Endothelial cell (in vitro differentiated cells): ENCODE data around the gene LONP2. TPM values are rescaled to one million over a fixed set of nuclear protein-coding genes. Genes with fewer than 3 reads are reported as not detected.
A peak's percentile ranks its signal among the peaks of the same experiment; 100 is the strongest.

ENCODE experiments used
- DNase-seq: peaks from one replicate; pipeline ENCODE4 v3.0.0; 2021; ENCODE audit warnings: low spot score
- H3K27ac Mint-ChIP-seq: one replicate; pipeline ENCODE4 v1.8.0; 2021; ENCODE audit warnings: mixed read lengths, inconsistent platforms; ENCODE audit not compliant: unreplicated experiment
- H3K27me3 Mint-ChIP-seq: one replicate; pipeline ENCODE4 v1.8.0; 2021; ENCODE audit warnings: mild to moderate bottlenecking, moderate library complexity, mixed read lengths, inconsistent platforms; ENCODE audit not compliant: unreplicated experiment
- H3K36me3 Mint-ChIP-seq: one replicate; pipeline ENCODE4 v1.8.0; 2021; ENCODE audit warnings: mild to moderate bottlenecking, low read depth, mixed read lengths, inconsistent platforms; ENCODE audit not compliant: unreplicated experiment
- H3K4me1 Mint-ChIP-seq: one replicate; pipeline ENCODE4 v1.8.0; 2021; ENCODE audit warnings: mild to moderate bottlenecking, mixed read lengths, inconsistent platforms; ENCODE audit not compliant: unreplicated experiment
- H3K4me3 Mint-ChIP-seq: one replicate; pipeline ENCODE4 v1.8.0; 2021; ENCODE audit warnings: mild to moderate bottlenecking, mixed read lengths, inconsistent platforms; ENCODE audit not compliant: unreplicated experiment
- H3K9me3 Mint-ChIP-seq: one replicate; pipeline ENCODE4 v1.8.0; 2021; ENCODE audit warnings: mixed read lengths, inconsistent platforms; ENCODE audit not compliant: unreplicated experiment
- total RNA-seq: library from RNA; stranded (reverse); fragmentation: NEBNext Ultra II Directional; extraction: Animal tissue kit (Norgen Biotek cat#: 25700); gene quantifications from one replicate; pipeline ENCODE4 v1.2.1, GENCODE V29; 2021; ENCODE audit not compliant: unreplicated experiment
- TF ChIP-seq, protein P1 (sequence below): fragments of 200-600 bp; sonication (generic); IDR thresholded peaks from one replicate; pipeline ENCODE4 v1.5.0; 2021; ENCODE audit warnings: antibody characterized with exemption; ENCODE audit not compliant: unreplicated experiment

The LONP2 gene
- total RNA-seq, 1 donor from 2014 or later, result 42.6 TPM

DNA sequence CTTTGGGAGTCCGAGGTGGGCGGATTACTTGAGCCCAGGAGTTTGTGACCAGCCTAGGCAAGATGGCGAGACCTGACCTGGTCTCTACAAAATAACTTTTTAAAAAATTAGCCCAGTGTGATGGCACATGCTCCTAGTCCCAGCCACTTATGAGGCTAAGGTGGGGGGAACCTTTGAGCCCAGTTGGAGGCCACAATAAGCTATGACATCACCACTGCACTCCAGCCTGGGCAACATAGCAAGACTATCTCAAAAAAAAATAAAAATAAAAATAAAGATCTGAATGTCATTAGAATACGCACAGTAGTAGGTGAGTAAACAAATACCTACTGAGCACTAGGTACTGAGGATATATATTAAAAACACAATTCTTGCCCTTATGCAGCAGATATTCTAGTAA, 138.0 kb downstream of the LONP2 start:
- Mint-ChIP-seq H3K4me1 (peaks cover 46% of the 10 kb centered on the region), H3K27me3 (peaks cover 13% of the 10 kb centered on the region), H3K27ac (peak overlapping the region; percentile 45), H3K4me3 (peak overlapping the region; percentile 65), H3K36me3 (peaks cover 10% of the 10 kb centered on the region), H3K9me3 (no peaks in the 10 kb centered on the region)
- TF ChIP-seq, protein P1, sequence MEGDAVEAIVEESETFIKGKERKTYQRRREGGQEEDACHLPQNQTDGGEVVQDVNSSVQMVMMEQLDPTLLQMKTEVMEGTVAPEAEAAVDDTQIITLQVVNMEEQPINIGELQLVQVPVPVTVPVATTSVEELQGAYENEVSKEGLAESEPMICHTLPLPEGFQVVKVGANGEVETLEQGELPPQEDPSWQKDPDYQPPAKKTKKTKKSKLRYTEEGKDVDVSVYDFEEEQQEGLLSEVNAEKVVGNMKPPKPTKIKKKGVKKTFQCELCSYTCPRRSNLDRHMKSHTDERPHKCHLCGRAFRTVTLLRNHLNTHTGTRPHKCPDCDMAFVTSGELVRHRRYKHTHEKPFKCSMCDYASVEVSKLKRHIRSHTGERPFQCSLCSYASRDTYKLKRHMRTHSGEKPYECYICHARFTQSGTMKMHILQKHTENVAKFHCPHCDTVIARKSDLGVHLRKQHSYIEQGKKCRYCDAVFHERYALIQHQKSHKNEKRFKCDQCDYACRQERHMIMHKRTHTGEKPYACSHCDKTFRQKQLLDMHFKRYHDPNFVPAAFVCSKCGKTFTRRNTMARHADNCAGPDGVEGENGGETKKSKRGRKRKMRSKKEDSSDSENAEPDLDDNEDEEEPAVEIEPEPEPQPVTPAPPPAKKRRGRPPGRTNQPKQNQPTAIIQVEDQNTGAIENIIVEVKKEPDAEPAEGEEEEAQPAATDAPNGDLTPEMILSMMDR, result no peak
- DNase-seq, result no peak

DNA sequence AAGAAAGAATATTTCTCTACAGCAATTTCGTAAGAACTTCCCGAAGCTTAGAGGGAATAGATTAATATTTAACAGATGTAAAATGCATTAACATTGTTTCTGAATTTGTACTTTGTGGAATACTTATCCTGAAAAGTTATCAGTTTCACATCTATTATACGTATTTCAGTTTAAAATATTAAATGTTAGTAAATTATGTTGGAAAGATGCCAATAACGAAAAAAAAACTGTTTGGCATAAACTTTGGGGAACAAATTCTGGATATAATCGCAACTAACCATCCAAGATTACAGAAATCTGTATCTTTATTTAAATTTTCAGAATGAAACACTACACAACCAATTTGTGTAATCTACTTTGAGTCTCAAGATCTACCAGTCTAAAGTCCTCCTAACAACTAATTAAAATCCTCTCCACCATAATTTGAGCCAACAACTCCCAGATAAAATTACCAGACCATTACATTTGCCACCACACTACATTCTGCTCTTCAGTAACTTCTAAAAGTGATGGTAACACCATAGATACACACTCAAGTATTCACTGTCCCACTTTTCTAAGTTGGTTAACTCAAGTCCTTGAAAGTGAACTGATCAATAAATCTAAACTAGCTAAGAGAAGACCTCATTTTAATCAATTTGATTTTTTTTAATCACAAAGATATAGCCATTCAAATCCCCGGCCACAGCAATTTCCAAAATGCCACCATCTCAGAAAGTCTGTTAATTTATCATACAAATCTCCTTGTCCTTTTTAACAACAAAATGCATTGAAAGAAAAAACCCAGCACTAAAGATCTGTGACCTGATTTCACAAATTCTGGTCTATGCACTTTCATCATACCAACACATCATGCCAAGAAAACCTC, 139.1 kb downstream of the LONP2 start:
- TF ChIP-seq, protein P1, result no peak

DNA sequence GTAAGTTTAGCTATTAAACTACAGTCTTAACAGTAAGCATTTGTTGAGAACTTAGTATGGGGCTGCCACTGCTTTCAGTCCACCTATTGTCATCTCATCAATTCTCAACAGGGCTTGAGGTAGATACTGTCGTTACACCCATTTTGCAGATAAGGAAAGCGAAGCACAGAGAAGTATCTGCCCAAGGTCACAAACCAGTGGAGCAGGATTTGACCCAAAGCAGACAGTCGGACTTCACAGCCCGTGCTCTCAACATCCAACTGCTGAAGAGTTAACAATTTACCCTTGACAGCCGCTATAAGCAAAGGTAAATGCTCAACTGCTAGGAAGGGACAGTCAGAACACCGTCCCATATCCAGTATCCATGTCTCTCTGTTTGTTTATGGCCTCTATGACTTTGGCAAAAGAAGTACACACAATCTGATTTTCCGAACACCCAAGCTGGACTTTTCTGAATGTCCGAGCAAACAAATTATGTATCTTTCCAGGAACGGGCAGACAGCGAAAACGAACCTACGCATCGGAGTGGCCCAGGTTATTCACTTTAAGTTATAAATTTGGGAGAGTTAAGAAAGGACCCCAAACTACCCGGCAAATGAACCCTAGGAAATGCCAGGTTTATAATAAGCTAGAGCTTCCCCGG, 139.9 kb downstream of the LONP2 start:
- H3K36me3 Mint-ChIP-seq, result peaks cover 10% of the 10 kb centered on the region
- peaks cover 45% of the 10 kb centered on the region for H3K4me1 Mint-ChIP-seq
- peaks cover 13% of the 10 kb centered on the region for H3K27me3 Mint-ChIP-seq
- H3K4me3 Mint-ChIP-seq, result peak overlapping the region; percentile 99
- DNase-seq, result no peak
- TF ChIP-seq, protein P1, result no peak
- H3K9me3 Mint-ChIP-seq, result no peaks in the 10 kb centered on the region
- peak overlapping the region; percentile 99 for H3K27ac Mint-ChIP-seq

More for the DNA sequence above, 139.1 kb downstream of the LONP2 start:
- Mint-ChIP-seq H3K27me3 (peaks cover 13% of the 10 kb centered on the region), H3K4me1 (peaks cover 48% of the 10 kb centered on the region), H3K9me3 (no peaks in the 10 kb centered on the region), H3K36me3 (peaks cover 10% of the 10 kb centered on the region), H3K4me3 (peak overlapping the region; percentile 99), H3K27ac (peak overlapping the region; percentile 99)
- no peak for DNase-seq

DNA sequence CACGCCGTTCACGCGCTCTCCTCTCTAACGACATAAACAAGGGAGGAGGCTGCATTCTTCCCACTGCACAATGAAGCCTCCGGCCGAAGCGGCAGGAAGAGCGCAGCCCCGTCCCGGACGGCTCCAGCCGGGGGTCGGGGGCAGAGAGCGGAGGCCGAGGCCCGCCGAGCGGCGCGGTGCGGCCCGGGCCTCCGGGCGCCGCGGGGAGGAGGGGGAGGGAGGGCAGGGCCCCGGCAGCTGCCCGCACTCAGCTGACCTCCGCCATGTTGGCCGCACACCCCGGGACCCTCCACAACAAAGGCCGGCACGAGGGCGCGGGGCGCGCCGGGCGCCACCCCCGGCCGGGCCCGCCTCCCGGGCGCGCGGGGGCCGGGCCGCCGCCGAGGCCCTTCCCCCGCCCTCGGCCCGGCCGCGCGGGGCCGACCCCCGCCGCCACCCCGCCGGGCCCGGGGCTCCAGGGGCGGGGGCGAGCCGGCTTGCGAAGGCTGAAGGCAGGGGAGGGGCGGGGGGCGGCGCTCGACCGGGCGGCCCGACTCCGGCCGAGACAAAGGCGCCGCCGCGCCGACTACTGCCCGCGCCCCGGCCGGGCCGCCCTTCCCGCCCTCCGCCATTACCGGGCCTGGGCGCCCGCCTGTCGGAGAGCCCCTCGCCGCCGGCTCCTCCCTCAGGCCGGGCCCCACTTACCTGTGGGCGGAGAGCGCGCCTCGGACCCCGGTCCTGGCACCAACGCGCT, 140.6 kb downstream of the LONP2 start:
- DNase-seq, result peak; percentile 74
- no peaks in the 10 kb centered on the region for H3K9me3 Mint-ChIP-seq
- H3K27me3 Mint-ChIP-seq, result peaks cover 13% of the 10 kb centered on the region
- peak overlapping the region; percentile 99 for H3K4me3 Mint-ChIP-seq
- peak overlapping the region; percentile 99 for H3K27ac Mint-ChIP-seq
- TF ChIP-seq, protein P1, result no peak
- peaks cover 38% of the 10 kb centered on the region for H3K4me1 Mint-ChIP-seq
- H3K36me3 Mint-ChIP-seq, result peaks cover 10% of the 10 kb centered on the region
